ENCODE data around the gene DAW1.
"Not testable (repeated sequence)": the region's sequence is repeated elsewhere in the genome, so short reads cannot be mapped to it uniquely, and the experiment has no call there.

The DAW1 gene

DNA sequence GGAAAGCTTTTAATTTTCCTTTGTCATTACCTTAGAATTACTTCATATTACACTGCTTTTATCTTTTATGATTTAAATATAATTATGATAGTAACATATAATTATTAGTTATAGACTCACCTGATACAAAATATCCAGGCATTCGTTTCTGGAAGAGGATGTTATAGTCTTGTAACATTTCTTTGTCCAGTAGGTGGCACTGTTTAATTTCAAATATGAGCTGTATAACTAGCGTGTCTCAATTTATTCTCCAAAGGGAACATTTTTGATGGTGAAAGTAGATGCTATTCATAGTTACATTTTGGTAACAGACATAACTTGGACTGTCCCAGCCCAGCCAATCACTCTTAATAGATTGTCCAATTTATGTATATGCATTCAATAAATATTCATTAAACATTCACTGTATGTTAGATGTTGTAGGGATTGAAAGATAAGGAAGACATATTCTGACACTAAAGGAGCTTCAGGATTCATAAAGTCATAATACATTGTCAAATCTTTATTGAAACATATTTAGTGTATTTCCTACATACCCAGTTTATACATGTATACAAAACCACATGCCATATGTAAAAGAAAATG lies 19.2 kb downstream of the DAW1 start:
- Mint-ChIP-seq H3K9me3 (no peaks in the 10 kb centered on the region), H3K4me1 (no peaks in the 10 kb centered on the region), H3K36me3 (ENCODE audit: insufficient read depth) (no peaks in the 10 kb centered on the region), H3K27ac (ENCODE audit: low read depth) (no peak overlapping the region), H3K4me3 (no peak overlapping the region), H3K27me3 (no peaks in the 10 kb centered on the region)
- DNase-seq (ENCODE audit: low spot score in 2 of 2) (no peak), ATAC-seq (replicated peaks; ENCODE audit: extremely low read depth, poor library complexity, severe bottlenecking) (no peak)

DNA sequence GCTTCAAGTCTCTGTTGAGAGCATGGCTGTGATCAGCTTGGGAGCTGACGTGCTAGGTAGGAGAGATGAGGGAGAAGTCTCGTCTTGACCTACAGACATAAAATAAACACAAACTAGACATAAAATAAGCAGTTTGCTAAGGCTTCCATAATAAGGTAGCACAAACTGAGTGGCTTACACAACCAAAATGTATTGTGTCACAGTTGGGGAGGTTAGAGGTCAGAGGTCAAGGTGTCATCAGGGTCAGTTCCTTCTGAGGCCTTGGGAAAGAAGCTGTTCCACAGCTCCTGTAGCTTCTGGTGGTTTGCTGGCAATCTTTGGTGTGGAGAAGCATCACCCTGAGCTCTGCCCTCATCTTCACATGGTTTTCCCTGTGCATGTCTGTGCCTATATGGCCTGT lies 20.2 kb downstream of the DAW1 start:
- Mint-ChIP-seq H3K27me3 (no peaks in the 10 kb centered on the region), H3K4me1 (no peaks in the 10 kb centered on the region), H3K36me3 (ENCODE audit: insufficient read depth) (no peaks in the 10 kb centered on the region), H3K27ac (ENCODE audit: low read depth) (no peak overlapping the region), H3K4me3 (no peak overlapping the region), H3K9me3 (no peaks in the 10 kb centered on the region)
- no peak for DNase-seq (ENCODE audit: low spot score in 2 of 2)
- ATAC-seq (replicated peaks; ENCODE audit: extremely low read depth, poor library complexity, severe bottlenecking), result no peak

DNA sequence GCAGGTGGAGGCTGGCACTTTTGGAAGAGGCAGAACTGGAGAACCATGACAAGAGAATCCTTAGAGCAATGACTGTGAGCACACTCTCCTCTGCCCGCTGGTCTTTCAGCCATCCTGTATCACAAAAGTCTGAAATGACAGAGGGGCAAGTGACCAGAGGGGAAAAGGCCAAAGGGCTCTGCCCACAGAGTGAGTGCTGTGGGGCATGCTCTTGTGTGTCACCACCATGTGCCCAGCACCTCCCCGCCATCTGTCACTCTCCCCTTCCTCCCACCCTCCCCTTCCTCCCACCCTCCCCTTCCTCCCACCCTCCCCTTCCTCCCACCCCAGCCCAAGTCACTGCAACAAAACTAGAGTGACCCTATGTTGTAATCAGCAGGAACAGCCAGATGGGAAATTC lies 31.9 kb downstream of the DAW1 start:
- Mint-ChIP-seq H3K4me1 (no peaks in the 10 kb centered on the region), H3K27ac (ENCODE audit: low read depth) (no peak overlapping the region), H3K4me3 (no peak overlapping the region), H3K27me3 (no peaks in the 10 kb centered on the region), H3K9me3 (no peaks in the 10 kb centered on the region), H3K36me3 (ENCODE audit: insufficient read depth) (no peaks in the 10 kb centered on the region)
- DNase-seq (ENCODE audit: low spot score in 2 of 2) (no peak), ATAC-seq (replicated peaks; ENCODE audit: extremely low read depth, poor library complexity, severe bottlenecking) (no peak)

DNA sequence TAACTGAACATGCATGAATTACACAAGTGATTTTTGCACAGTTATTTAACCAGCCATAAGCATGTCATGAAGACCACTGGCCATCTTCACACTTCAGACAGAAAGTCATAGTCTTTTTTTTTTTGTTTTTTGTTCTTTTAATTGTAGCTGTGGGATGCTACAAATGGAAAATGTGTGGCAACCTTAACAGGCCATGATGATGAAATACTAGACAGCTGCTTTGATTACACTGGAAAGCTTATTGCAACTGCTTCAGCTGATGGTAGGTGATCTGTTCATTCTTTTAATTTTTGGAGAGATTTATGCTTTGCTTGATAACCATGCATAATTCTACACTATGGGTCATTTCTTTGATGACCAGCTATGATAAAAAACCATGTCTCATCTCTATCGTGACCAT lies 35.6 kb downstream of the DAW1 start:
- ATAC-seq (replicated peaks; ENCODE audit: extremely low read depth, poor library complexity, severe bottlenecking) (no peak), DNase-seq (ENCODE audit: low spot score in 2 of 2) (no peak)
- Mint-ChIP-seq H3K4me3 (no peak overlapping the region), H3K27me3 (no peaks in the 10 kb centered on the region), H3K4me1 (no peaks in the 10 kb centered on the region), H3K9me3 (no peaks in the 10 kb centered on the region), H3K36me3 (ENCODE audit: insufficient read depth) (no peaks in the 10 kb centered on the region), H3K27ac (ENCODE audit: low read depth) (no peak overlapping the region)

DNA sequence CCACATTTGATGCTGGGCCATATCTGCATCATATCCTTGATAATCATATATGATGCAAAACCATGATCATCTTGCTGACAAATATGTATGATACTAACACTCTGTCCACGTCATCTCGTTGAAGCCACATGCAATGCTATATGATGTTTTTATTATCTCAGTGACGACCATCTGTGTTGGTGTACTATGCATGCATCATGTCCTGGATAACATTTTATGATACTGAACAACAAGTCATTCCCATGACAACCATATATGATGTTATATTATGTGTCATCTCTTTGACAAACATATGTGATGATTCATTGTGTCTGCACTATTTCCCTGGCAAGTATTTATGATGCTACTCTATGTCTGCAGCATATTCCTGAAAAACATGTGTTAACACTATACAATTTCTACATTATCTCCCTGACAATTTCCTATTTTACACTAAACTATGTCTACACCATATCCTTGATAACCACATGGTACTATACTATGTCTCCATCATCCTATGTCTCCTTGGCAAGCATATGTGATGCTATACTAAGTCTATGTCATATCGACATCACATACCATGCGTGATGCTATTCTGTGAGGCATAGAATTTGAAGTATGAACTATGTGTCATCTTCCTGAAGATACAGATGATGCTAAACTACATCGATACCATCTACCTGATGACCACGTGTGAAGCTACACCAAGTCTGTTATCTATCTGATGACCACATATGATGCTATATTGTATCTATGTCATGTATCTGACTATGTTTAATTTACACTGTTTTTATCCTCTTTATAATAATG lies 37.0 kb downstream of the DAW1 start:
- Mint-ChIP-seq H3K4me1 (no peaks in the 10 kb centered on the region), H3K27ac (ENCODE audit: low read depth) (no peak overlapping the region), H3K27me3 (no peaks in the 10 kb centered on the region), H3K4me3 (no peak overlapping the region), H3K36me3 (ENCODE audit: insufficient read depth) (no peaks in the 10 kb centered on the region), H3K9me3 (no peaks in the 10 kb centered on the region)
- ATAC-seq (replicated peaks; ENCODE audit: extremely low read depth, poor library complexity, severe bottlenecking), result no peak
- DNase-seq (ENCODE audit: low spot score in 2 of 2), result no peak

DNA sequence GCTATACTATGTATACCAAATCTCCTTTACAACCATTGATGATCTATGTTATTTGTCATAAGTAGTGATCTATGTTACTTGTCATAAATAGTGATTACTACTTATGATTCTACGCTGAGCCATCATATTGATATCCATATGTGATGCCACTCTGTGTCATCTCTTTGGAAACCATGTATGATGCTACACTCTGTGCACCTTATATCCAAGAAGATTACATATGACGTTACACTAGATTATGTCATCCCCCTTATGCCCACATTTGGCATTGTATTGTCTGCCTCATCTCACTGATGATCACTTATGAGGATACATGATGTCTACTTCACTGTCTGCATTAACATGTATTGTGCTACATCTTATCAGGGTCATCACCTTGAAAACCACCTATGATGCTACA lies 42.9 kb downstream of the DAW1 start:
- Mint-ChIP-seq H3K9me3 (no peaks in the 10 kb centered on the region), H3K27ac (ENCODE audit: low read depth) (no peak overlapping the region), H3K36me3 (ENCODE audit: insufficient read depth) (no peaks in the 10 kb centered on the region), H3K4me1 (no peaks in the 10 kb centered on the region), H3K27me3 (no peaks in the 10 kb centered on the region), H3K4me3 (no peak overlapping the region)
- no peak for DNase-seq (ENCODE audit: low spot score in 2 of 2)
- ATAC-seq (replicated peaks; ENCODE audit: extremely low read depth, poor library complexity, severe bottlenecking), result no peak

DNA sequence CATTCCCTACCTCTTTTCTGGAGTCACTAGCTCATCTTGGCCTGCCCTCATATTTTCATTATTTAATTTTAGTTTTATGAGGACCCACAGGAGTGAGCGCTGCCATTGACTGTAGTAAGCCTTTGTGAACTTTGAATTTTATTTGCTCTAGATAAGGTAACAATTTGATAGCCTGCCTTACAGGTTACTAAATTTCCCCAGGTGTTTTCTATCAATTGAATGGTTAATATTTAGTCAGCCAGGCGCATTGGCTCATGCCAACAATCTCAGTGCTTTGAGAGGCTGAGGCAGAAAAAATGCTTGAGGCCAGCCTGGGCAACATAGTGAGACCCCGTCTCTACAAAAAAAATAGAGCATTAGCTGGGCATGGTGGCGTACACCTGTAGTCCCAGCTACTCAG lies 50.2 kb downstream of the DAW1 start:
- DNase-seq (ENCODE audit: low spot score in 2 of 2), result no peak
- no peak overlapping the region for H3K4me3 Mint-ChIP-seq
- H3K27me3 Mint-ChIP-seq, result no peaks in the 10 kb centered on the region
- no peak overlapping the region for H3K27ac Mint-ChIP-seq (ENCODE audit: low read depth)
- H3K4me1 Mint-ChIP-seq, result no peaks in the 10 kb centered on the region
- H3K9me3 Mint-ChIP-seq, result peaks cover 5% of the 10 kb centered on the region
- H3K36me3 Mint-ChIP-seq (ENCODE audit: insufficient read depth), result no peaks in the 10 kb centered on the region
- no peak for ATAC-seq (replicated peaks; ENCODE audit: extremely low read depth, poor library complexity, severe bottlenecking)

DNA sequence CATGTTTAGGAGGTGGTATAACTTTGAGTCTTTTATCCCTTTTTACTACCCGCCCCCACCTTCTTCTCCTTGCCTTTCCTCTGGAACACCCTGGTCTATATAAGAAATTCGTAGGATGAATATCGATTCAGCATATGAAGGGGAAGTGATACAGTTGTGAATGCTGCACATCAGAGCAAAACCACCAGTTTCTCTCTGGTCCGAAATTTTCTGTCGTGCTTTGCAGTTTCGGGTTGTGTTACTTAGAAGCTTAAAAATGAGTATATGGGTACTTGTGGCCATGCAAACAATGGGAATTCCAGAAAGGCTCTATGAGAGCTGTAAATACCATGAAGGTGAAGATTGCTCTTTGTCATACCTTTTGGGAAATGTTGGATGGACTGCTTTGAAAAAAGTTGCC lies 60.6 kb downstream of the DAW1 start:
- Mint-ChIP-seq H3K36me3 (ENCODE audit: insufficient read depth) (peaks cover 1% of the 10 kb centered on the region), H3K9me3 (peaks cover 14% of the 10 kb centered on the region), H3K27me3 (peaks cover 10% of the 10 kb centered on the region), H3K27ac (ENCODE audit: low read depth) (no peak overlapping the region), H3K4me3 (no peak overlapping the region), H3K4me1 (no peaks in the 10 kb centered on the region)
- no peak for ATAC-seq (replicated peaks; ENCODE audit: extremely low read depth, poor library complexity, severe bottlenecking)
- DNase-seq (ENCODE audit: low spot score in 2 of 2), result no peak

DNA sequence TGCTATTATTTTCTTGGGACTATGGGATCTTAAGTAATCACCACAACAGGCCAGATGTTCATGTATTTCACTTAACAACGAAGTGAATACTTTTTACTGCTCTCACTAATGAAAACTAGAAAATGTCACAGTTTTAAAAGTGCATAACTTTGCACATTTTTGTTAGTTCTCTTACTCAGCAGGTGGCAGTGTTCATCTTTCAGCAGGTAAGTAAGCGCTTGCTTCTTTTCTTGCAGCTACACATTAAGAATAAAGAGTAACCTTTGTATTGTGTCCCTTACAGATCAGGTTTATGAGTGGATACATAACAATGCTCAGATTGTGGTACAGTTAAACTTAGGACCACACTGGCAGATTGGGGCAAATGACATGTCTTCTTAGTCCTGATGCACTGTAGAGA lies 61.0 kb downstream of the DAW1 start:
- no peak for DNase-seq (ENCODE audit: low spot score in 2 of 2)
- peaks cover 13% of the 10 kb centered on the region for H3K27me3 Mint-ChIP-seq
- no peak overlapping the region for H3K27ac Mint-ChIP-seq (ENCODE audit: low read depth)
- H3K4me3 Mint-ChIP-seq, result no peak overlapping the region
- H3K36me3 Mint-ChIP-seq (ENCODE audit: insufficient read depth), result peaks cover 1% of the 10 kb centered on the region
- no peak for ATAC-seq (replicated peaks; ENCODE audit: extremely low read depth, poor library complexity, severe bottlenecking)
- no peaks in the 10 kb centered on the region for H3K4me1 Mint-ChIP-seq
- peaks cover 10% of the 10 kb centered on the region for H3K9me3 Mint-ChIP-seq

DNA sequence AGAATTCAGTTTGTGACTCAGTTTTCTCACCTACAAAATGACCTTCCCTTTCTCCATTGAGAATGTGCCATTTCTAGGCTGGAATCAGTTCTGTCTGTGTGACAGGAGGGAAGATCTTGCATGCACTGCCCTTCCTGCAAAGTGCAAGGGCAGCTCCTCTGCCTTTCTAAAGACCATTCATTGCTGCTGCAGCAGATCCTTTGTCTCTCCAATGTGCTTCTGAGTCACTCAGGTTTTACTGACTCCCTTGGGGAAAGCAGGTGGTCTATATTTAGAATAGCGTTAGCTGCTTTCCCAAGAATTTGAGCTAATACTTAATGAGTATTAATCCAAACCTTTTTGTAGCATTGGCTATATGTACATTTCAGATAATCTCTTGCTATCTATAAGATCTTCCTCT lies 62.5 kb downstream of the DAW1 start:
- no peak for ATAC-seq (replicated peaks; ENCODE audit: extremely low read depth, poor library complexity, severe bottlenecking)
- Mint-ChIP-seq H3K27ac (ENCODE audit: low read depth) (no peak overlapping the region), H3K4me1 (no peaks in the 10 kb centered on the region), H3K27me3 (peaks cover 20% of the 10 kb centered on the region), H3K4me3 (no peak overlapping the region), H3K9me3 (peaks cover 9% of the 10 kb centered on the region), H3K36me3 (ENCODE audit: insufficient read depth) (peaks cover 1% of the 10 kb centered on the region)
- no peak for DNase-seq (ENCODE audit: low spot score in 2 of 2)

DNA sequence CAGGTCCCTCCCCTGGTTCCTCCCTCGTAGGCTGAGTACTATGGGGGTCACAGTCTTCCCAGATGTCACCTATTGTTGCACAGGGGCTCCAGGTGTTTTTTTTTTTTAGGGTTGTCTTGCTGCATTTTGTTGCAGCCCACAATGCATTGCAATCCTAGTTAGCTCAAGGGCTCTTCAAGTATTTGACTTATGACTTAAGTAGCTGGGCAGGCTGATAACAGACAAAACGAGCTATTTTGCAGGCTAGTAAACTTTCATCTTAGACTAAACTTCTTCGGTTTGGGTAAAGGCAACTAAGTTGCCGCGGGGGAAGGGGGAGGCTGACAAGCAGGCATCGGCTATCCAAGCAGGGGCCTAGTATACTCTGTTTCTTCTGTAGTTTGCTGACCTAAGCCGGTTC lies 64.8 kb downstream of the DAW1 start:
- Mint-ChIP-seq H3K9me3 (peaks cover 15% of the 10 kb centered on the region), H3K27me3 (peaks cover 20% of the 10 kb centered on the region)
- not testable (repeated sequence) for DNase-seq (ENCODE audit: low spot score in 2 of 2); H3K4me3 Mint-ChIP-seq; H3K4me1 Mint-ChIP-seq; ATAC-seq (replicated peaks; ENCODE audit: extremely low read depth, poor library complexity, severe bottlenecking); H3K36me3 Mint-ChIP-seq (ENCODE audit: insufficient read depth); H3K27ac Mint-ChIP-seq (ENCODE audit: low read depth)

DNA sequence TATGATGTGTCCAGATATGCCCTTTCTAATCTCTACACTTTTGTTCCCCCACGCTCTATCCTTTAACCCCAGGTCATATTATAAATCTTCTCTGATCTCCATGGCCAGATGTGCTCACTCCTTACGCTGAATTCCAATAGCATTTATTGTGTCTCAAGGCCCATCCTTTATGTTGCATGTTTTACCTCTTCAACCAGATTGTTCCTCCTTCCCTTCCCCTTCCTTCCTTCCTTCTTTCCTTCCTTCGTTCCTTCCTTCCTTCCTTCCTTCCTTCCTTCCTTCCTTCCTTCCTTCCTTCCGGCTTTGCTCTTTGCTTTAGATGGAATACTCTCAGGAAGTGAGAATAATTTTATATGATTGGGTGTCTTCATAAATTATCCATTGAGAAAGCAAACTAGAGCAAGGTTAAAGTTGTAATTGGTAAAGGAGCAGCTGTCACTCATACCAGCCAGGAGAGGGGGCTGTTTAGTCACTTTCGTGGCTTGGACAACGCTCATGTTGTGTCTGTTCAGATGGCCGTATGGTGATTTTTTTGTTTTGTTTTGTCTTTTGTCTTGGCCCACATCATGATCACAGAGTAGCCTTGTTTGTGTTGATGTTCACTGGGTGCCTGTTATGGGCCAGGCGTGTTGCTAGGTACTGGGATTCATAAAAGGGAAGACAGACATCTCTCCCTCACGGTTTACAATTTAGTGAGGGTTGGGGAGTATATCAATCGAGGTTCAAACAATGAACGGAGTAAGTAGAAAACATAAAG lies 68.0 kb downstream of the DAW1 start:
- Mint-ChIP-seq H3K4me1 (no peaks in the 10 kb centered on the region), H3K36me3 (ENCODE audit: insufficient read depth) (peaks cover 1% of the 10 kb centered on the region), H3K27me3 (peaks cover 20% of the 10 kb centered on the region), H3K9me3 (peaks cover 19% of the 10 kb centered on the region), H3K27ac (ENCODE audit: low read depth) (no peak overlapping the region), H3K4me3 (no peak overlapping the region)
- ATAC-seq (replicated peaks; ENCODE audit: extremely low read depth, poor library complexity, severe bottlenecking) (no peak), DNase-seq (ENCODE audit: low spot score in 2 of 2) (no peak)

DNA sequence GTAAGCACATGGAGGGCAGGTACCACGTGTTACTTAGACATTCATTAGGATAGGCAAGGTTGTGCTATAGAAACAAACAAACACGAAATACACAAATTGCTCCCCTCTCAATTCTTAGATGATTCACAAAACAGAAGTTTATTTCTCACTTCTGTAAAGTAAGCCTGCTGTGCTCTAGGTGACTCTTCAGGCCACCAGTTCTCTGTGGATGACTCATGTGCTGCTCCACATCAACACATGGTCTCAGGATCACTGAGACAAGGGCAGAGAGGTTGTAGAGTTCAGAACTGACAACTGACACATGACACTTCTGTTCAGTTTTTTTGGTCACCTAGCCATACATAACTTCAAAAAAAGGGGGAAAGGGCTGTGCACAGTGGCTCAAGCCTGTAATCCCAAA lies 70.6 kb downstream of the DAW1 start:
- peaks cover 10% of the 10 kb centered on the region for H3K27me3 Mint-ChIP-seq
- H3K27ac Mint-ChIP-seq (ENCODE audit: low read depth), result no peak overlapping the region
- H3K4me1 Mint-ChIP-seq, result no peaks in the 10 kb centered on the region
- no peaks in the 10 kb centered on the region for H3K36me3 Mint-ChIP-seq (ENCODE audit: insufficient read depth)
- no peak for DNase-seq (ENCODE audit: low spot score in 2 of 2)
- no peak for ATAC-seq (replicated peaks; ENCODE audit: extremely low read depth, poor library complexity, severe bottlenecking)
- H3K9me3 Mint-ChIP-seq, result peaks cover 10% of the 10 kb centered on the region
- H3K4me3 Mint-ChIP-seq, result no peak overlapping the region

Measured in central memory CD8-positive, alpha-beta T cell (primary cell).